Measurements from ENCODE around the gene LALBA. TPM values are rescaled to one million over a fixed set of nuclear protein-coding genes. Genes with fewer than 3 reads are reported as not detected.
"Not testable (repeated sequence)": the region's sequence is repeated elsewhere in the genome, so short reads cannot be mapped to it uniquely, and the experiment has no call there.

The LALBA gene
- total RNA-seq, 1 experiment from 2014 or later: not detected

DNA sequence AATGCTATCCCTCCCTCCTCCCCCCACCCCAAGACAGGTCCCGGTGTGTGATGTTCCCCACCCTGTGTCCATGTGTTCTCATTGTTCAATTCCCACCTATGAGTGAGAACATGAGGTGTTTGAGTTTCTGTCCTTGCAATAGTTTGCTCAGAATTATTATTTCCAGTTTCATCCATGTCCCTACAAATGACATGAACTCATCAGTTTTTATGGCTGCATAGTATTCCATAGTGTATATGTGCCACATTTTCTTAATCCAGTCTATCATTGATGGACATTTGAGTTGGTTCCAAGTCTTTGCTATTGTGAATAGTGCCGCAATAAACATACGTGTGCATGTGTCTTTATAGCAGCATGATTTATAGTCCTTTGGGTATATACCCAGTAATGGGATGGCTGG lies 22.8 kb downstream of the LALBA start:
- not testable (repeated sequence) for H3K9me3 ChIP-seq, H3K4me3 ChIP-seq, H3K36me3 ChIP-seq, DNase-seq
- H3K27me3 ChIP-seq: peaks cover 10% of the 10 kb centered on the region

DNA sequence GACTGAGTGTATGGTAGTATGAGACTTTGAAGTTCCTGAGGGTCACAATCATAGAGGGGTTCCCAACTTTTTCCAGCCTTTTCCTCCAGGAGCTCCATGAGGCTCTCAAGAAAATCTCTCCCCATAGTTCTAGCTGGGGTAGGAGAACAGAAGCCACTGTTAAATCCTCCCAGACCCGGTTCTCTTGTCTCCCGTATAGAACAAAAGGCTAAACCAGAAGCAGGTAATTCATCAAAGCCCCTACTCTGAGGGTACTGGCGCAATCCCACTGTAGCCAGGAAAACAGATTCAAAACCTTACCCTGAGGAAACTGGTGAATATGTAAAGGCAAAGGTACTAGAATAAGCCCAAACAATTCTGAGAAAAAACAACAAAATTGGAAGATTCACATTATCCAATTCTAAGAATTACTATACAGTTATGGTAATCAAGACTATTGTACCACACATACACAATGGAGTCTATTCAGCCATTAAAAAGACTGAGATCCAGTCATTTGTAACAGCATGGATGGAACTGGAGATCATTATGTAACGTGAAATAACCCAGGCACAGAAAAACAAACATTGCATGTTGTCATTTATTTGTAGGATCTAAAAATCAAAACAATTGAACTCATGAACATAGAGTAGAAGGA lies 23.9 kb downstream of the LALBA start:
- no peak for DNase-seq

DNA sequence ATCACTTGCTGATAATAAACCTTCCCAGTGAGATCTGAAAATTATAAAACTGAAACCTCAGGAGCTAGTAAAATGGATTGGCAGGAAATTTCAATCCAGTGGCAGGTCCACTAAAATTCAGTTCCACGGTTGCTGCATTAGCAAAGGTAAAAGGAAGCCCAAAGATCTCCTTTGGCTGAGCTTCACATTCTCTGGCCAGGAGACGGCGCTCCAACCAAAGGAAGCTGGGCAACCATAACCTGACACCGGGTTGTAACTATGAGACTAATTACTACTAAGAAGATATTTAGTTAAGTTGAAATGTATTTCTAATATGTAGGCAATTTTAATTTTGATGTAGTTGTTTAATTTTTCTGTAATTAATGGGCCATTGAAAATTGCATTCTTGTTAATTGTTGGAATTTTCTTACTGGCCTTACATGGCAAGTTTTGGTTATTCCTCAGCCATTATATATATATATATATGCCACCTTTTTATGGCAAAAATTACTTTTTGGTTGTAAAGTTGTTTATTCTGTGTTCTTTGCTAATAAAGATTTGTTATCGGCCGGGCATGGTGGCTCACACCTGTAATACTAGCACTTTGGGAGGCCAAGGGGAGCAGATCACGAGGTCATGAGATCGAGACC lies 27.4 kb downstream of the LALBA start:
- DNase-seq: peak; percentile 17
- H3K9me3 ChIP-seq: no peaks in the 10 kb centered on the region
- H3K36me3 ChIP-seq: no peaks in the 10 kb centered on the region
- H3K4me3 ChIP-seq: no peak overlapping the region
- H3K27me3 ChIP-seq: peaks cover 10% of the 10 kb centered on the region

More for the DNA sequence above, 23.9 kb downstream of the LALBA start:
- Histone ChIP-seq H3K9me3 (no peaks in the 10 kb centered on the region), H3K36me3 (no peaks in the 10 kb centered on the region), H3K27me3 (peaks cover 10% of the 10 kb centered on the region), H3K4me3 (no peak overlapping the region)

DNA sequence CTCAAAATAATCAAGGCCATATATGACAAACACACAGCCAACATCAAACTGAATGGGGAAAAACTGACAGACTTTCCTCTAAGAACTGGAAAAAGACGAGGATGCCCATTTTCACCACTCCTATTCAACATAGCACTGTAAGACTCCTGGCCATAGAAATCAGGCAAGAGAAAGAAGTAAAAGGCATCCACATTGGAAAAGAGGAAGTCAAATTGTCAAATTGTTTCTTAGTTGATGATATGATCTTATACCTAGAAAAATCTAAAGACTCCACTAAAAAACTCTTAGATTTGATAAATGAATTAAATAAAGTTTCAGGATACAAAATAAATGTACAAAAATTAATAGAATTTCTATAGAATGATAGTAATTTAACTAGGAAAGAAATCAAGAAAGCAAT lies 33.2 kb downstream of the LALBA start:
- no peak for DNase-seq
- Histone ChIP-seq H3K4me3 (no peak overlapping the region), H3K27me3 (peaks cover 1% of the 10 kb centered on the region; the same call in 1 of the 2 replicates), H3K36me3 (no peaks in the 10 kb centered on the region), H3K9me3 (no peaks in the 10 kb centered on the region; the same call in 1 of the 2 replicates)

DNA sequence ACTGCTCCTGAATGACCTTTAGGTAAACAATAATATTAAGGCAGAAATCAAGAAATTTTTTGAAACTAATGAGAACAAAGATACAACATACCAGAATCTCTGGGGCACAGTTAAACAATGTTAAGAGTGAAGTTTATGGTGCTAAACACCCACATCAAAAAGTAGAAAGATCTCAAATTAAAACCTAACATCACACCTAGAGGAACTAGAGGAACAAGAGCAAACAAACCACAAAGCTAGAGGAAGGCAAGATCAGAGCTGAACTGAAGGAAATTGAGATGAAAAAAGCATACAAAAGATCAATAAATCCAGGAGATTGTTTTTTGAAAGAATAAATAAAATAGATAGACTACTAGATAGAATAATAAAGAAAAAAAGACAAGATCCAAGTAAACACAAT lies 37.2 kb downstream of the LALBA start:
- DNase-seq: no peak
- Histone ChIP-seq H3K9me3 (no peaks in the 10 kb centered on the region; the same call in 1 of the 2 replicates), H3K36me3 (no peaks in the 10 kb centered on the region), H3K27me3 (peaks cover 9% of the 10 kb centered on the region), H3K4me3 (no peak overlapping the region)

DNA sequence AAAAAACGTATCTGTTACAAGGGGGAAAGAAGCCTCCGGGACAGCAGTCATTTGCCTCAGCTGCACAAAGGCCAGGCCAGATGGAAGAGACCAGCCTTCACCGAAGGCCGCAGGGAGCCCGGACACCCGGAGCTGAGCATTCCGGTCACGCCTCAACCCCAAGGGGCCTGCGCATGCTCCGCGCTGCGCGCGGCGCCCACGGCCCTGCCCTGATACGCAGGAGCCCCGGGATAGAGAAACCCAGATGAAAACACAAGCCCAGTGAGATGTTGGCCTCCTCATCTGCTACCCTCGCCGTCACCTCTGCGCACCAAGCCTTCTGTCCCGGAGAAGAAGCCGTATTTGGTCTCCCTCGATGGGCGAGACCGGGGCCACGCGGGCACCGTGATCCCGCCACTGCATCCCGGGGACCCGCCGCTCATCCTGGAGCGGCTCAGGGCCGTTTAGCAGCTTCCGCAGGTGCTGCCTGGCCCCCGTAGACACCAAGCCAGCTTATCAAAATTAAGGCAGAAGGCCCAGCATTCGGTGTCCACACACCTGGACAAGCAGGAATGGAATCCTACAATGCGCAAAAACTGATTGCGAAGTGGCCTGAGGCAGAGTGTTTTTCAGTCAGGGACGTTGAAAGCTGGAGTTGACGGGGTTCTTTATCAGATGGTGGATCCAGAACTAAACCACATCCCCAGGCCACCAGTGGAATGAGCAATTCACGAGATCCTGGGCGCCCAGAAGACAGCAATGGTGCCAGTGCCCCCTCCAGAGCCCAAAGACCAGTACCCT lies 41.8 kb downstream of the LALBA start:
- Histone ChIP-seq H3K9me3 (no peaks in the 10 kb centered on the region), H3K27me3 (peaks cover 9% of the 10 kb centered on the region), H3K36me3 (no peaks in the 10 kb centered on the region), H3K4me3 (no peak overlapping the region)
- DNase-seq: no peak

DNA sequence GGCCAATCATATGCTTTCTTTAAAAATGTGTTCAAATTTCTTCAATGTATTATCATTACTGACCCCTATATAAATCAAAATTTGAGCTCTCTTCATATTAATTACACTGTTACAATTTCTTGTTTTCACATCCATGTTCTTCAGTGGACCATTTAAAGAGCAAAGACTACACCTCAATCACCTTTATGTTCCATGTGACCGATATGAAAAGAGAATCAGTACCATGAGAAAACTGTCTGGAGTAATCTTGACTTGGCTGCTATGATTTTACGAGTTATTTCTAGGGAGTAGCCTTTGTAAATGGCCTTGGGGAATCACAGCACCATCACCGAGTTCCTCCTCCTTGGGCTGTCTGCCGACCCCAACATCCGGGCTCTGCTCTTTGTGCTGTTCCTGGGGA lies 44.5 kb downstream of the LALBA start, which contains the start of gene OR8S1:
OR8S1 (plus strand) TSS at position 301 of the 400 bp plus-strand sequence; CDS start at position 301, 0 bp downstream.
- Histone ChIP-seq H3K27me3 (peaks cover 10% of the 10 kb centered on the region), H3K9me3 (no peaks in the 10 kb centered on the region), H3K36me3 (no peaks in the 10 kb centered on the region), H3K4me3 (no peak within 1 kb of the TSS)
- no peak for DNase-seq

DNA sequence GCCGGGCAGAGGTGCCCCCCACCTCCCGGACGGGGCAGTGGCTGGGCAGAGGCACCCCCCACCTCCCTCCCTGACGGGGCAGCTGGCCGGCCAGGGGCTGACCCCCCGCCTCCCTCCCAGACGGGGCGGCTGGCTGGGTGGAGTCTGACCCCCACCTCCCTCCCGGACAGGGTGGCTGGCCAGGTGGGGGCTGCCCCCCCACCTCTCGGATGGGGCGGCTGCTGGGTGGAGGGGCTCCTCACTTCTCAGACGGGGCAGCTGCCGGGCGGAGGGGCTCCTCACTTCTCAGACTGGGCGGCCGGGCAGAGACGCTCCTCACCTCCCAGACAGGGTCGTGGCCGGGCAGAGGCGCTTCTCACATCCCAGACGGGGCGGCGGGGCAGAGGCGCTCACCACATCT lies 49.5 kb downstream of the LALBA start:
- not testable (repeated sequence) for H3K4me3 ChIP-seq, DNase-seq, H3K36me3 ChIP-seq, H3K9me3 ChIP-seq
- H3K27me3 ChIP-seq: peaks cover 11% of the 10 kb centered on the region; the same call in 1 of the 2 replicates

Other genes with a start within 250 kb of the LALBA start
- 2.9 and 3.4 TPM in 2 replicates for gene ZNF641, start 219.1 kb downstream of the LALBA start, total RNA-seq (2014; rRNA removed; shearing (Covaris generic); ENCODE audit: low replicate concordance)
- gene ANP32D, start 97.5 kb downstream of the LALBA start, total RNA-seq (2014; rRNA removed; shearing (Covaris generic); ENCODE audit: low replicate concordance): not detected in 2 replicates
- not detected in 2 replicates for gene C12orf54, start 87.5 kb downstream of the LALBA start, total RNA-seq (2014; rRNA removed; shearing (Covaris generic); ENCODE audit: low replicate concordance)
- not detected in 2 replicates for gene OR8S1, start 44.4 kb downstream of the LALBA start, total RNA-seq (2014; rRNA removed; shearing (Covaris generic); ENCODE audit: low replicate concordance)
- gene KANSL2, start 112.2 kb upstream of the LALBA start, total RNA-seq (2014; rRNA removed; shearing (Covaris generic); ENCODE audit: low replicate concordance): 42.8 and 56.3 TPM in 2 replicates
- gene CCNT1, start 146.7 kb upstream of the LALBA start, total RNA-seq (2014; rRNA removed; shearing (Covaris generic); ENCODE audit: low replicate concordance): 9.7 and 22.2 TPM in 2 replicates
- 30.4 and 40.0 TPM in 2 replicates for gene ADCY6, start 219.0 kb upstream of the LALBA start, total RNA-seq (2014; rRNA removed; shearing (Covaris generic); ENCODE audit: low replicate concordance)
- 13.9 and 19.0 TPM in 2 replicates for gene CACNB3, start 248.4 kb upstream of the LALBA start, total RNA-seq (2014; rRNA removed; shearing (Covaris generic); ENCODE audit: low replicate concordance)

Data from MG63 (cell line).